ENCODE data around the gene TIPRL. TPM values are rescaled to one million over a fixed set of nuclear protein-coding genes. Genes with fewer than 3 reads are reported as not detected.

TIPRL gene
- total RNA-seq, 6 donors from 2014 or later = 7.2 to 26.1 (median 18.4) TPM

GRCh38 chr1:168163670-168164069 is 15.1 kb upstream of the TIPRL start:
- Histone ChIP-seq H3K4me1 (no peaks in the 10 kb centered on the region), H3K27me3 (no peaks in the 10 kb centered on the region), H3K9me3 (peaks cover 5 to 10% (median 8%) of the 10 kb centered on the region in 4 donors), H3K36me3 (no peaks in the 10 kb centered on the region), H3K27ac (no peak overlapping the region), H3K4me3 (no peak overlapping the region)
- ATAC-seq (ENCODE audit: low FRiP score in 2 of 2) (no peak), DNase-seq (no peak)
- TF ChIP-seq EP300 (IDR thresholded peaks at IDR 0.05) = no peak
- WGBS, 2 donors = 23 to 38% methylated on average over 3 of the region's 3 CpGs

DNA sequence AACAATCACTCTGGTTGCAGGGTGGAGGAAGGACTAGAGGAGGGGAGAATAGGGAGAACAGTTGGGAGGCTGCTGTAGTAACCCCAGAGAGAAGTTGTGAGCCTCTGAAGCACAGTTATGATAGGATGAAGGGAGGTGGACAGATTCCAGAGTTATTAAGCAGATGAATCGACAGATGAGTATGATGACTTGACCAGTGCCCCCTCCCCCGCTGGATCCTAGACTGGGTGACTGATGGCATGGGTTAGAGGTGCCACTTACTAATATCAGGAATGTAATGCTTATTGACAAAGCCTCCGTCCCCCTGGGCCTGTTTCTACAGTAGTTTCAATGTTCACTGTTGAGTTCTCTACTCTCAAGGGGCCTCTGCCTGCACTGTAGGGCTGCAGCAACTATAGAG is 14.0 kb upstream of the TIPRL start:
- H3K27ac ChIP-seq = no peak overlapping the region
- no peaks in the 10 kb centered on the region for H3K27me3 ChIP-seq
- DNase-seq (no peak), ATAC-seq (ENCODE audit: low FRiP score in 2 of 2) (no peak)
- H3K36me3 ChIP-seq = no peaks in the 10 kb centered on the region
- peaks cover under 1 to 10% (median 7%) of the 10 kb centered on the region in 4 donors for H3K9me3 ChIP-seq
- WGBS, 2 donors = 84 to 87% methylated on average over 3 of the region's 3 CpGs
- H3K4me3 ChIP-seq = no peak overlapping the region
- no peaks in the 10 kb centered on the region for H3K4me1 ChIP-seq
- no peak for TF ChIP-seq POLR2AphosphoS5 (IDR thresholded peaks at IDR 0.05)
- TF ChIP-seq EP300 (IDR thresholded peaks at IDR 0.05) = no peak
- TF ChIP-seq, protein P1, sequence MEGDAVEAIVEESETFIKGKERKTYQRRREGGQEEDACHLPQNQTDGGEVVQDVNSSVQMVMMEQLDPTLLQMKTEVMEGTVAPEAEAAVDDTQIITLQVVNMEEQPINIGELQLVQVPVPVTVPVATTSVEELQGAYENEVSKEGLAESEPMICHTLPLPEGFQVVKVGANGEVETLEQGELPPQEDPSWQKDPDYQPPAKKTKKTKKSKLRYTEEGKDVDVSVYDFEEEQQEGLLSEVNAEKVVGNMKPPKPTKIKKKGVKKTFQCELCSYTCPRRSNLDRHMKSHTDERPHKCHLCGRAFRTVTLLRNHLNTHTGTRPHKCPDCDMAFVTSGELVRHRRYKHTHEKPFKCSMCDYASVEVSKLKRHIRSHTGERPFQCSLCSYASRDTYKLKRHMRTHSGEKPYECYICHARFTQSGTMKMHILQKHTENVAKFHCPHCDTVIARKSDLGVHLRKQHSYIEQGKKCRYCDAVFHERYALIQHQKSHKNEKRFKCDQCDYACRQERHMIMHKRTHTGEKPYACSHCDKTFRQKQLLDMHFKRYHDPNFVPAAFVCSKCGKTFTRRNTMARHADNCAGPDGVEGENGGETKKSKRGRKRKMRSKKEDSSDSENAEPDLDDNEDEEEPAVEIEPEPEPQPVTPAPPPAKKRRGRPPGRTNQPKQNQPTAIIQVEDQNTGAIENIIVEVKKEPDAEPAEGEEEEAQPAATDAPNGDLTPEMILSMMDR (IDR thresholded peaks at IDR 0.05) = no peak
- no peak for TF ChIP-seq POLR2A (IDR thresholded peaks at IDR 0.05)

GRCh38 chr1:168167806-168168205 is 11.0 kb upstream of the TIPRL start:
- H3K4me1 ChIP-seq = no peaks in the 10 kb centered on the region
- ATAC-seq (ENCODE audit: low FRiP score in 2 of 2) (no peak), DNase-seq (no peak)
- no peak overlapping the region for H3K27ac ChIP-seq
- no peaks in the 10 kb centered on the region for H3K27me3 ChIP-seq
- no peaks in the 10 kb centered on the region for H3K36me3 ChIP-seq
- TF ChIP-seq, protein P1 (IDR thresholded peaks at IDR 0.05) = no peak
- no peak for TF ChIP-seq POLR2A (IDR thresholded peaks at IDR 0.05)
- H3K4me3 ChIP-seq = no peak overlapping the region
- H3K9me3 ChIP-seq = no peaks in the 10 kb centered on the region
- 79 to 83% methylated on average over 2 of the region's 2 CpGs for WGBS, 2 donors

DNA sequence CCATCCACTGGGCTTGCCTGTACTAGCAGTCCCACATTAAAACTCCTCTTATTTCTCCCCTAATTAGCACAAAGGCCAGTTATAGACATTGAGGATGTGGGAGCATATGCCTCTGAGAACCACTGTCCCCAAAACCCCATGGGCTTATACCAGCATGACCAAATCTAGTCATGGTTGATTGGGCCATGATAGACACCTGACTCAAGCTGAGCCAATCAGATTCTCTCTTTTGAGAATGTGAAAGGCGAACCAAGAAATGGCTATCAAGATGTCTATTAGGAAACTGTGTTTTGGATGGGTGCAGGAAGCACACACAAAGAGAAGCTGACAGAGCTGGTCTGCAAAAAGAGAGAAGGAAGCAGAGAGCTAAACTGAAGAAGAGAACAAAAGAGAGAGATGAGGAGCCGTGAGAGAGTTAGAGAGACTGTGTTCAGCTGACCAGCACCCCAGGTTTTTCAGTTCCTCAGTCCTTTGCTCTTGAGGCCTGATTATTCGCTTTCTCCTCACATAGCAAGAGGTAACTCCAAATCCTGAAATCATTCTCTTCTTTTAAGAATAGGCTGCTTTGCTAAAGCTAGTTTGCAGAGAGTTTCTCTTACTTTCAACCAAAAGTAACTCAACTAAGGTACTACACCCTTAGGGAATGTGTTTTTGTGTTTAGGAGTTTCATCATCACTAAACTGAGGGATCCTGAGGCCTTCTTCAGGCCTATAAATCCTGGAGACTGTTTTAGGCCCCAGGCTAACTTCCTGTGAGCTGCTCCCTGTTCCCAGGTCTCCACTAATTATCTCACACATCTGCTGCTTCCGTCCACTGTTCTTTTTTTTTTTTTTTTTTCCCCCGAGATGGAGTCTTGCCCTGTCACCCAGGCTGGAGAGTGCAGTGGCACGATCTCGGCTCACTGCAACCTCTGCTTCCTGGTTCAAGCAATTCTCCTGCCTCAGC is 7.9 kb upstream of the TIPRL start:
- Histone ChIP-seq H3K27ac (no peak overlapping the region), H3K27me3 (no peaks in the 10 kb centered on the region), H3K9me3 (no peaks in the 10 kb centered on the region), H3K36me3 (no peaks in the 10 kb centered on the region), H3K4me1 (no peaks in the 10 kb centered on the region), H3K4me3 (no peak overlapping the region)
- DNase-seq = no peak
- no peak for ATAC-seq (ENCODE audit: low FRiP score in 2 of 2)
- WGBS, 2 donors = 88 to 89% methylated on average over 7 of the region's 7 CpGs
- TF ChIP-seq, protein P1 (IDR thresholded peaks at IDR 0.05) = no peak

DNA sequence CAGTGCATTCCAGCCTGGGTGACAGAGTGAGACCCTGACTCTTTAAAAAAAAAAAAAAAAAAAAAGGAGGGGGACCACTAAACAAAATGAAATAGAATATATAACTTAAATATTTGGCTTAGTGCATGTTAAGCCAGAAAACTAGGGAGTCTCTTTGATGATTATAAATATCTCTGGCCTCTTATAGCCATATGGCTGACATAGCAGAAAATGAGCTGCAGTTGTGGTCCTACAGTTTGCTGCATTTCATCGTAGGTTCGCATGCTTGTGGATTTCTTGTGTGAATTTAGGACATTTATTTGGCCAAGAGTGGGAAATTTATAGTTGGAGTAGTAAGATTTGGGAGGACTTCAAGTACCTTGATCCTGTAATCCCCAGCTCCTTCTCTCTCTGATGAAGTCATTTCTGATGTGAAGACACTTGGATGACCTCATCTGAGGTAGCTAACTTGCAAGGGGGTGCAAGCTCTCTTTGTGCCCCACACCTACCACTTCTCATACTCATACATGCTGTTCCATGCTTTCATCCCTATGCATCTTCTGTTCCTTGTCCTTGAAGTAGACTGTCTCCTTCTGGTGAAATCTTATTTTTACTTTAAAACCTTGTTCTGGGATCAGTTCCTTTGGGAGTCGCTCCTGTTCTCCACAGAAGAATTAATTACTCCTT is 6.4 kb upstream of the TIPRL start:
- no peaks in the 10 kb centered on the region for H3K36me3 ChIP-seq
- no peaks in the 10 kb centered on the region for H3K27me3 ChIP-seq
- H3K27ac ChIP-seq = no peak overlapping the region
- DNase-seq (no peak), ATAC-seq (ENCODE audit: low FRiP score in 2 of 2) (no peak)
- 93 to 99% methylated on average over 3 of the region's 3 CpGs for WGBS, 2 donors
- no peaks in the 10 kb centered on the region for H3K4me1 ChIP-seq
- TF ChIP-seq POLR2AphosphoS5 (IDR thresholded peaks at IDR 0.05) (no peak), EP300 (IDR thresholded peaks at IDR 0.05) (no peak), POLR2A (IDR thresholded peaks at IDR 0.05) (no peak)
- TF ChIP-seq, protein P1 (IDR thresholded peaks at IDR 0.05) = no peak
- H3K4me3 ChIP-seq = no peak overlapping the region
- H3K9me3 ChIP-seq = no peaks in the 10 kb centered on the region

Data from upper lobe of left lung (tissue), 6 donors.